SK-N-SH (cell line): Measurements from ENCODE around the gene RPS6KA2. TPM values are rescaled to one million over a fixed set of nuclear protein-coding genes. Genes with fewer than 3 reads are reported as not detected.

Experiments used
- CTCF ChIA-PET: fragments of 300-600, 350-600 bp; formaldehyde crosslinking; extraction: SDS; loops from one replicate; lab custom pipeline; 2021; lab: Yijun Ruan, JAX
- POLR2A ChIA-PET: fragments of 350-600 bp; sonication (Branson Sonifier 250); formaldehyde crosslinking; extraction: SDS; loops from one replicate; lab custom pipeline; 2020; ENCODE audit warnings: antibody characterized with exemption, inconsistent platforms; lab: Yijun Ruan, JAX
- DNase-seq: peaks from one replicate; pipeline ENCODE4 v3.0.0; 2012
- H2AFZ ChIP-seq: fragments of 200-600 bp; sonication (generic); 2 replicates; pipeline ENCODE4 v1.8.1; 2016; ENCODE audit warnings: antibody characterized with exemption, mild to moderate bottlenecking, low read depth
- H3F3A ChIP-seq: fragments of 200-600 bp; sonication (generic); replicated peaks from 2 replicates; pipeline ENCODE3; 2016; ENCODE audit warnings: antibody characterized with exemption, mild to moderate bottlenecking; ENCODE audit not compliant: insufficient read depth
- H3K27ac ChIP-seq, 2 experiments: fragments of 200-500 bp in 1 of 2; fragments of 200-600 bp in 1 of 2; sonication (Bioruptor generic) in 1 of 2; sonication (generic), shearing (Covaris generic) in 1 of 2; 2 replicates each; pipeline versions ENCODE4 v1.5.1 to v1.6.1; 2014 to 2016; ENCODE audit warnings: low read depth in 2 of 2, inconsistent platforms in 1 of 2, low read length in 1 of 2, mild to moderate bottlenecking in 1 of 2, mixed read lengths in 1 of 2
- H3K27me3 ChIP-seq: fragments of 200-600 bp; sonication (generic), shearing (Covaris generic); 2 replicates; pipeline ENCODE4 v1.6.1; 2016; ENCODE audit warnings: mixed run types; ENCODE audit not compliant: insufficient read depth
- H3K36me3 ChIP-seq, 2 experiments: fragments of 200-500 bp in 1 of 2; fragments of 200-600 bp in 1 of 2; sonication (Bioruptor generic) in 1 of 2; sonication (generic) in 1 of 2; replicated peaks in 1 of 2; 2 replicates each; pipeline versions ENCODE3 to v1.5.1; 2014 to 2016; ENCODE audit warnings: low read length in 1 of 2, mild to moderate bottlenecking in 1 of 2; ENCODE audit not compliant: insufficient read depth in 2 of 2, control insufficient read depth in 1 of 2
- H3K4me1 ChIP-seq, 2 experiments: fragments of 200-500 bp in 1 of 2; fragments of 200-600 bp in 1 of 2; sonication (Bioruptor generic) in 1 of 2; sonication (generic), shearing (Covaris generic) in 1 of 2; 2 replicates each; pipeline versions ENCODE4 v1.5.1 to v1.6.1; 2014 to 2016; ENCODE audit warnings: low read depth in 1 of 2, low read length in 1 of 2, mixed run types in 1 of 2; ENCODE audit not compliant: insufficient read depth in 2 of 2, control insufficient read depth in 1 of 2
- H3K4me2 ChIP-seq: fragments of 200-600 bp; sonication (generic), shearing (Covaris generic); 2 replicates; pipeline ENCODE4 v1.6.1; 2017; ENCODE audit warnings: mixed run types
- H3K4me3 ChIP-seq, 2 experiments: fragments of 200-500 bp in 1 of 2; fragments of 200-600 bp in 1 of 2; sonication (Bioruptor generic) in 1 of 2; sonication (generic), shearing (Covaris generic) in 1 of 2; 2 replicates each; pipeline versions ENCODE4 v1.5.1 to v1.8.1; 2014 to 2016; ENCODE audit warnings: low read depth in 2 of 2, inconsistent platforms in 1 of 2, low read length in 1 of 2, mild to moderate bottlenecking in 1 of 2, mixed read lengths in 1 of 2, moderate library complexity in 1 of 2
- H3K79me2 ChIP-seq: fragments of 200-600 bp; sonication (generic); 2 replicates; pipeline ENCODE4 v1.8.1; 2017; ENCODE audit warnings: mild to moderate bottlenecking; ENCODE audit not compliant: insufficient read depth
- H3K9ac ChIP-seq: fragments of 200-600 bp; sonication (generic); 2 replicates; pipeline ENCODE4 v1.6.1; 2017; ENCODE audit warnings: mixed run types
- H3K9me2 ChIP-seq: fragments of 200-600 bp; sonication (generic); 2 replicates; pipeline ENCODE4 v1.6.1; 2017; ENCODE audit warnings: mixed run types
- H3K9me3 ChIP-seq: fragments of 200-600 bp; sonication (generic); 2 replicates; pipeline ENCODE4 v1.6.1; 2017; ENCODE audit warnings: mixed run types, mild to moderate bottlenecking, moderate library complexity
- H4K20me1 ChIP-seq: fragments of 200-600 bp; sonication (generic); 2 replicates; pipeline ENCODE4 v1.6.1; 2017; ENCODE audit warnings: mild to moderate bottlenecking, mixed run types; ENCODE audit not compliant: insufficient read depth
- EZH2phosphoT487 ChIP-seq: fragments of 200-600 bp; sonication (generic); IDR thresholded peaks from 2 replicates; pipeline ENCODE4 v1.6.1; 2017; ENCODE audit warnings: low read depth, mixed run types, mild to moderate bottlenecking, antibody characterized with exemption, moderate library complexity, borderline replicate concordance
- FOSL2 ChIP-seq: IDR thresholded peaks from 2 replicates; pipeline ENCODE4 v1.4.0; 2012; ENCODE audit warnings: low read depth, mild to moderate bottlenecking, moderate library complexity, borderline replicate concordance
- FOXJ3 ChIP-seq: sonication (generic); formaldehyde crosslinking; IDR thresholded peaks from 2 replicates; pipeline ENCODE4 v1.5.1; 2020; ENCODE audit warnings: mild to moderate bottlenecking, missing genetic modification reagents
- FOXM1 ChIP-seq: IDR thresholded peaks from 2 replicates; pipeline ENCODE4 v1.4.0; 2012; ENCODE audit warnings: low read depth, mild to moderate bottlenecking
- GABPA ChIP-seq: IDR thresholded peaks from 2 replicates; pipeline ENCODE4 v1.4.0; 2012; ENCODE audit warnings: low read depth, mild to moderate bottlenecking
- GATA2 ChIP-seq: sonication (generic); formaldehyde crosslinking; IDR thresholded peaks from 2 replicates; pipeline ENCODE4 v1.5.0; 2020; ENCODE audit warnings: mild to moderate bottlenecking, missing genetic modification reagents
- MEF2A ChIP-seq: IDR thresholded peaks from 2 replicates; pipeline ENCODE4 v1.4.0; 2012; ENCODE audit warnings: low read depth, borderline replicate concordance
- MXI1 ChIP-seq: IDR thresholded peaks from 2 replicates; pipeline ENCODE4 v1.6.1; 2012; ENCODE audit warnings: mild to moderate bottlenecking, low read depth, low read length, improper control_type of control experiment
- NFIC ChIP-seq: IDR thresholded peaks from 2 replicates; pipeline ENCODE4 v1.4.0; 2012; ENCODE audit warnings: borderline replicate concordance
- RAD21 ChIP-seq: IDR thresholded peaks from 2 replicates; pipeline ENCODE4 v1.6.1; 2012; ENCODE audit warnings: mild to moderate bottlenecking, low read length
- RCOR1 ChIP-seq: fragments of 150-350 bp; IDR thresholded peaks from 2 replicates; pipeline ENCODE4 v1.6.1; 2017; ENCODE audit warnings: antibody characterized with exemption, low read length
- RFX5 ChIP-seq: IDR thresholded peaks from 2 replicates; pipeline ENCODE4 v1.6.1; 2012; ENCODE audit warnings: mild to moderate bottlenecking, improper control_type of control experiment, low read length
- TCF12 ChIP-seq: IDR thresholded peaks from 2 replicates; pipeline ENCODE4 v1.4.0; 2012
- TEAD4 ChIP-seq: IDR thresholded peaks from 2 replicates; pipeline ENCODE4 v1.4.0; 2012; ENCODE audit warnings: mild to moderate bottlenecking, borderline replicate concordance; ENCODE audit not compliant: insufficient read depth
- YY1 ChIP-seq: IDR thresholded peaks from 2 replicates; pipeline ENCODE4 v1.4.0; 2012; ENCODE audit warnings: low read depth, mild to moderate bottlenecking
- WGBS: methylation state at CpG from one replicate; pipeline ENCODE4 v1.1.6; 2017; ENCODE audit warnings: low lambda C conversion rate; 5-methylcytosine and 5-hydroxymethylcytosine counted together
- polyA plus RNA-seq, 3 experiments: library from polyadenylated mRNA; depleted of rRNA; stranded (reverse); fragments of >200 nt; gene quantifications; 2 replicates each; pipeline ENCODE4 v1.2.3, GENCODE V29; 2012
- TF ChIP-seq, protein P1 (sequence below): fragments of 150-350 bp; IDR thresholded peaks from 2 replicates; pipeline ENCODE4 v1.6.1; 2017; ENCODE audit warnings: antibody characterized with exemption, low read length, low read depth, borderline replicate concordance
- TF ChIP-seq, protein P2 (sequence below): IDR thresholded peaks from 2 replicates; pipeline ENCODE4; 2012
- TF ChIP-seq, protein P3 (sequence below): IDR thresholded peaks from 2 replicates; pipeline ENCODE4 v1.4.0; 2012; ENCODE audit warnings: low read depth, borderline replicate concordance

The RPS6KA2 gene
- polyA plus RNA-seq, 1 of the 3 experiments (the other 2 are of a cell fraction): 59.5 TPM

DNA sequence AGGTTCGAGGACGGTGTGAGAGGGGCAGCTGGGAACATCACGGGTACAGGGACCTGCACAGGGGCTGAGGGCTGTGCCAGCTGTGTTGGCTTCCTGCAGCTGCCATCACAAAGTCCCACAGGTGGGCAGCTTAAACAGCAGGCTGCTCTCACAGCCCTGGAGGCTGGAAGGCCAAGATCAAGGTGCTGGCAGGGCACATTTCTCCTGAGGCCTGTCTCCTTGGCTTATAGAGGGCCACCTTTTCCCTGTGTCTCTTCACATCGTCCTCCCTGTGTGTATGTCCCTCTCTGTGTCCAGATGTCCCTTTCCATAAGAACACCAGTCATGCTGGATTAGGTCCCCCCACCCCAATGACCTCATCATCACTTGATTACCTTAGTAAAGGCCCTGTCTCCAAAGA is 229.2 kb downstream of the RPS6KA2 start (continued):
- TF ChIP-seq NFIC (no peak), EZH2phosphoT487 (no peak), YY1 (no peak), GABPA (no peak), FOXM1 (no peak), FOSL2 (no peak)

DNA sequence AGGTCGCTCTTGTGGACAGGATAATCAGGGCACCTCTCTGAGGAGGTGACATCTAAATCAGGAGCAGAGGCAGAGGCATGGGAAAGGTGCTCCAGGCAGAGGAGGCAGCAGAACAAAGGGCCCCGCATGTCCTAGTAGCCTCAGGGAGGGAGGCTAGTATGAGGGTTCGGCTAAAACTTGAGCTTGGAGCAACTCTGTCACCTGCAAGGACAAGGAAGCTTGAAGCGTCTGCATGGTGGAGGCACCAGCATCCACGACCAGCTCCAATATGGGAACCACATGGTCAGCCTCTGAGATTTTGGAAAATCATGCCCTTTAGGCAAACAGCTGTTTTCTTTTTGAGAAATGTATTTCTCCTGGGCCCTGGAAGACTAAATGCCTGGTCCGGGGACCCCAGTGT is 231.3 kb downstream of the RPS6KA2 start:
- DNase-seq: no peak
- Histone ChIP-seq H3K4me3 (no peak overlapping the region), H3K79me2 (no peaks in the 10 kb centered on the region), H2AFZ (no peak overlapping the region), H4K20me1 (no peaks in the 10 kb centered on the region), H3K27me3 (no peaks in the 10 kb centered on the region), H3K27ac (no peak overlapping the region; a peak in 1 of 4 replicates), H3K4me2 (no peak overlapping the region)
- CTCF ChIA-PET: interaction anchor here (0.6 to 2.9 kb wide), 7 partner anchors 10 to 143 kb away, joined by 3 to 13 read pairs (median 3); no protein-coding TSS in a partner anchor
- POLR2A ChIA-PET: interaction anchor here (0.6 kb wide), 1 partner anchor 86 kb away, joined by 3 read pairs; no protein-coding TSS in a partner anchor
- no peak for TF ChIP-seq GATA2 (CRISPR knock-in tag)
- no peak for TF ChIP-seq TEAD4
- TF ChIP-seq FOXM1: no peak
- no peak for TF ChIP-seq MEF2A
- TF ChIP-seq, protein P1, sequence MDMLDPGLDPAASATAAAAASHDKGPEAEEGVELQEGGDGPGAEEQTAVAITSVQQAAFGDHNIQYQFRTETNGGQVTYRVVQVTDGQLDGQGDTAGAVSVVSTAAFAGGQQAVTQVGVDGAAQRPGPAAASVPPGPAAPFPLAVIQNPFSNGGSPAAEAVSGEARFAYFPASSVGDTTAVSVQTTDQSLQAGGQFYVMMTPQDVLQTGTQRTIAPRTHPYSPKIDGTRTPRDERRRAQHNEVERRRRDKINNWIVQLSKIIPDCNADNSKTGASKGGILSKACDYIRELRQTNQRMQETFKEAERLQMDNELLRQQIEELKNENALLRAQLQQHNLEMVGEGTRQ: no peak
- TF ChIP-seq RCOR1: no peak
- TF ChIP-seq, protein P2, sequence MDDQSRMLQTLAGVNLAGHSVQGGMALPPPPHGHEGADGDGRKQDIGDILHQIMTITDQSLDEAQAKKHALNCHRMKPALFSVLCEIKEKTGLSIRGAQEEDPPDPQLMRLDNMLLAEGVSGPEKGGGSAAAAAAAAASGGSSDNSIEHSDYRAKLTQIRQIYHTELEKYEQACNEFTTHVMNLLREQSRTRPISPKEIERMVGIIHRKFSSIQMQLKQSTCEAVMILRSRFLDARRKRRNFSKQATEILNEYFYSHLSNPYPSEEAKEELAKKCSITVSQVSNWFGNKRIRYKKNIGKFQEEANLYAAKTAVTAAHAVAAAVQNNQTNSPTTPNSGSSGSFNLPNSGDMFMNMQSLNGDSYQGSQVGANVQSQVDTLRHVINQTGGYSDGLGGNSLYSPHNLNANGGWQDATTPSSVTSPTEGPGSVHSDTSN: no peak
- TF ChIP-seq MXI1: no peak
- TF ChIP-seq FOXJ3: no peak
- TF ChIP-seq GABPA: no peak
- no peak for TF ChIP-seq RFX5
- TF ChIP-seq TCF12: no peak
- TF ChIP-seq NFIC: no peak
- no peak for TF ChIP-seq RAD21
- TF ChIP-seq, protein P3, sequence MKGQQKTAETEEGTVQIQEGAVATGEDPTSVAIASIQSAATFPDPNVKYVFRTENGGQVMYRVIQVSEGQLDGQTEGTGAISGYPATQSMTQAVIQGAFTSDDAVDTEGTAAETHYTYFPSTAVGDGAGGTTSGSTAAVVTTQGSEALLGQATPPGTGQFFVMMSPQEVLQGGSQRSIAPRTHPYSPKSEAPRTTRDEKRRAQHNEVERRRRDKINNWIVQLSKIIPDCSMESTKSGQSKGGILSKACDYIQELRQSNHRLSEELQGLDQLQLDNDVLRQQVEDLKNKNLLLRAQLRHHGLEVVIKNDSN: no peak
- TF ChIP-seq, all 33 proteins: peak for 0
- H3K9ac ChIP-seq: no peak overlapping the region
- H3K9me2 ChIP-seq: no peaks in the 10 kb centered on the region
- no peaks in the 10 kb centered on the region for H3K9me3 ChIP-seq
- WGBS: 83% methylated on average over 4 of the region's 6 CpGs
- no peaks in the 10 kb centered on the region for H3K36me3 ChIP-seq
- H3F3A ChIP-seq: no peaks in the 10 kb centered on the region
- peaks cover 0 to 10% of the 10 kb centered on the region in 2 experiments; a peak in 1 of 4 replicates for H3K4me1 ChIP-seq
